H9 (cell line): ENCODE data around the gene SCUBE2. TPM values are rescaled to one million over a fixed set of nuclear protein-coding genes. Genes with fewer than 3 reads are reported as not detected.

Source experiments
- DNase-seq: peaks from one replicate; pipeline ENCODE4 v3.0.0-alpha.2; 2017
- H2AFZ ChIP-seq: one replicate; pipeline ENCODE4 v1.6.1; 2013; ENCODE audit warnings: mild to moderate bottlenecking, low read length, control low read depth, moderate library complexity
- H2AK5ac ChIP-seq: 2 replicates; pipeline ENCODE4 v1.6.1; 2013; ENCODE audit warnings: low read length, control low read depth, mixed read lengths; ENCODE audit not compliant: insufficient read length
- H2BK120ac ChIP-seq: one replicate; pipeline ENCODE4 v1.6.1; 2013; ENCODE audit warnings: low read depth, mild to moderate bottlenecking, low read length, control low read depth, inconsistent platforms; ENCODE audit not compliant: poor library complexity, severe bottlenecking
- H2BK12ac ChIP-seq: 2 replicates; pipeline ENCODE4 v1.6.1; 2013; ENCODE audit warnings: low read length, control low read depth, mixed read lengths, low read depth; ENCODE audit not compliant: insufficient read length
- H2BK15ac ChIP-seq: 2 replicates; pipeline ENCODE4 v1.6.1; 2013; ENCODE audit warnings: low read depth, low read length, control low read depth
- H2BK20ac ChIP-seq: one replicate; pipeline ENCODE4 v1.6.1; 2013; ENCODE audit warnings: low read depth, mild to moderate bottlenecking, low read length, control low read depth, inconsistent platforms; ENCODE audit not compliant: poor library complexity, severe bottlenecking
- H2BK5ac ChIP-seq: 2 replicates; pipeline ENCODE4 v1.6.1; 2013; ENCODE audit warnings: low read length, control low read depth, mixed read lengths; ENCODE audit not compliant: insufficient read length
- H3K14ac ChIP-seq: 2 replicates; pipeline ENCODE4 v1.6.1; 2013; ENCODE audit warnings: low read length, control low read depth; ENCODE audit not compliant: insufficient read depth
- H3K18ac ChIP-seq: 2 replicates; pipeline ENCODE4 v1.6.1; 2013; ENCODE audit warnings: low read depth, mild to moderate bottlenecking, mixed read lengths, low read length, control low read depth; ENCODE audit not compliant: insufficient read length
- H3K23ac ChIP-seq: 2 replicates; pipeline ENCODE4 v1.6.1; 2013; ENCODE audit warnings: low read length, control low read depth, mixed read lengths, low read depth; ENCODE audit not compliant: insufficient read length
- H3K23me2 ChIP-seq: 2 replicates; pipeline ENCODE4 v1.6.1; 2013; ENCODE audit warnings: low read depth, mild to moderate bottlenecking, mixed read lengths, low read length, control low read depth; ENCODE audit not compliant: insufficient read length, poor library complexity, severe bottlenecking
- H3K27ac ChIP-seq: 2 replicates; pipeline ENCODE4 v1.5.1; 2013; ENCODE audit warnings: low read length, control low read depth, mixed read lengths, low read depth; ENCODE audit not compliant: insufficient read length
- H3K27me3 ChIP-seq: 2 replicates; pipeline ENCODE4 v1.6.1; 2013; ENCODE audit warnings: low read length, control low read depth, inconsistent platforms; ENCODE audit not compliant: insufficient read depth
- H3K4ac ChIP-seq: 2 replicates; pipeline ENCODE4 v1.6.1; 2013; ENCODE audit warnings: low read depth, mild to moderate bottlenecking, control low read depth, inconsistent platforms, low read length, moderate library complexity
- H3K4me1 ChIP-seq: 2 replicates; pipeline ENCODE4 v1.6.1; 2013; ENCODE audit warnings: low read length, control low read depth, inconsistent platforms; ENCODE audit not compliant: insufficient read depth
- H3K4me2 ChIP-seq: 2 replicates; pipeline ENCODE4 v1.6.1; 2013; ENCODE audit warnings: low read length, control low read depth, mixed read lengths; ENCODE audit not compliant: insufficient read length, insufficient read depth
- H3K56ac ChIP-seq: 2 replicates; pipeline ENCODE4 v1.6.1; 2013; ENCODE audit warnings: low read depth, mild to moderate bottlenecking, mixed read lengths, low read length, control low read depth; ENCODE audit not compliant: insufficient read length
- H3K79me1 ChIP-seq: 2 replicates; pipeline ENCODE4 v1.6.1; 2013; ENCODE audit warnings: low read depth, mild to moderate bottlenecking, moderate library complexity, low read length, control low read depth, inconsistent platforms; ENCODE audit not compliant: insufficient read depth, poor library complexity, severe bottlenecking
- H3K79me2 ChIP-seq: 2 replicates; pipeline ENCODE4 v1.6.1; 2013; ENCODE audit warnings: low read length, control low read depth, inconsistent platforms; ENCODE audit not compliant: insufficient read depth
- H3K9ac ChIP-seq: 2 replicates; pipeline ENCODE4 v1.6.1; 2013; ENCODE audit warnings: low read length, control low read depth, mixed read lengths; ENCODE audit not compliant: insufficient read length; ENCODE audit errors: extremely low read depth
- H3K9me3 ChIP-seq: one replicate; pipeline ENCODE4 v1.6.1; 2013; ENCODE audit warnings: low read depth, low read length, inconsistent platforms; ENCODE audit not compliant: control insufficient read depth
- H3T11ph ChIP-seq: one replicate; pipeline ENCODE4 v1.6.1; 2013; ENCODE audit warnings: mild to moderate bottlenecking, low read length, control low read depth, inconsistent platforms
- H4K20me1 ChIP-seq: one replicate; pipeline ENCODE4 v1.6.1; 2013; ENCODE audit not compliant: control insufficient read depth, insufficient read length, insufficient read depth
- H4K5ac ChIP-seq: 2 replicates; pipeline ENCODE4 v1.6.1; 2013; ENCODE audit warnings: low read depth, mild to moderate bottlenecking, mixed read lengths, low read length, control low read depth; ENCODE audit not compliant: insufficient read length
- H4K8ac ChIP-seq: replicated peaks from 2 replicates; pipeline ENCODE4 v1.6.1; 2013; ENCODE audit warnings: low read length, control low read depth, mixed read lengths, low read depth; ENCODE audit not compliant: insufficient read length
- H4K91ac ChIP-seq: 2 replicates; pipeline ENCODE4 v1.6.1; 2013; ENCODE audit warnings: low read depth, mild to moderate bottlenecking, moderate library complexity, mixed read lengths, low read length, control low read depth; ENCODE audit not compliant: insufficient read length
- H3K27ac Mint-ChIP-seq, 3 experiments: 2 replicates in 2 of 3; 3 replicates in 1 of 3; pipeline ENCODE4 v1.8.0; 2020 to 2021; ENCODE audit warnings: mixed read lengths in 3 of 3, mild to moderate bottlenecking in 1 of 3, moderate library complexity in 1 of 3
- H3K27me3 Mint-ChIP-seq: 2 replicates; pipeline ENCODE4 v1.8.0; 2021; ENCODE audit warnings: low read depth, mild to moderate bottlenecking, moderate library complexity, mixed read lengths
- H3K36me3 Mint-ChIP-seq, 3 experiments: 2 replicates in 2 of 3; 3 replicates in 1 of 3; pipeline ENCODE4 v1.8.0; 2020 to 2021; ENCODE audit warnings: low read depth in 3 of 3, mixed read lengths in 3 of 3; ENCODE audit not compliant: insufficient read depth in 1 of 3
- H3K4me1 Mint-ChIP-seq, 2 experiments: 2 replicates each; pipeline ENCODE4 v1.8.0; 2020; ENCODE audit warnings: mixed read lengths in 2 of 2
- H3K4me3 Mint-ChIP-seq, 2 experiments: 2 replicates in 1 of 2; 3 replicates in 1 of 2; pipeline ENCODE4 v1.8.0; 2020 to 2021; ENCODE audit warnings: mild to moderate bottlenecking in 2 of 2, mixed read lengths in 2 of 2, moderate library complexity in 1 of 2
- H3K9me3 Mint-ChIP-seq, 2 experiments: 2 replicates in 1 of 2; 3 replicates in 1 of 2; pipeline ENCODE4 v1.8.0; 2020; ENCODE audit warnings: mild to moderate bottlenecking in 2 of 2, mixed read lengths in 2 of 2, moderate library complexity in 1 of 2
- CTCF ChIP-seq: fragments of 200-600 bp; sonication (generic); conservative IDR thresholded peaks from 3 replicates; pipeline ENCODE4 v1.8.0; 2021; ENCODE audit warnings: antibody characterized with exemption, mild to moderate bottlenecking
- WGBS: extraction: QIAGEN DNeasy Blood & Tissue Kit; methylation state at CpG from one replicate; pipeline ENCODE4 v1.1.7; 2013; ENCODE audit warnings: missing lambda C conversion rate, low lambda C conversion rate, mixed read lengths; ENCODE audit not compliant: insufficient read length; ENCODE audit errors: extremely low coverage; 5-methylcytosine and 5-hydroxymethylcytosine counted together
- total RNA-seq: library from RNA; stranded (reverse); gene quantifications from 2 replicates; pipeline ENCODE4 v1.2.1, GENCODE V29; 2021

The SCUBE2 gene
- total RNA-seq, 1 experiment from 2014 or later, result 1.6 TPM

DNA sequence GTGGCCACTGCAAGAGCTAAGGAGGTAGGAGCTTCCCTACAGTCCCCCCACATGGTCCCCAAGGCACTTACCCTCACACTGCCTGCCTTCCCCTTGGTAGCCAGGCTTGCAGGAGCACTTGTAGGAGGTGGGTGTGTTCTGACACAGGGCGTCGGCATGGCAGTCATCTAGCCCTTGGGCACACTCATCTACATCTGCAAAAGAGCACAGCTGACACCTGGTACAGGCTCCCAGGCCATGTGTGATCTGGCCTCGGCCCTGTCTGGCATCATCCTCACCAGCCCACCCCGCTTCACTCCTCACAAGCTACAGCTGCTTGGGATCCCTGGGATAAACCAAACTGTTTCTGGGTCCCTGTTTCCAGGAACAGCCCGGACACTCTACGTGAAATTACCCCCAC is 1.8 kb downstream of the SCUBE2 start:
- TF ChIP-seq CTCF, result no peak
- Histone ChIP-seq H4K5ac (no peak overlapping the region), H3K56ac (no peak overlapping the region), H3K9me3 (no peaks in the 10 kb centered on the region), H2BK20ac (no peak overlapping the region), H3K23me2 (peaks cover 8% of the 10 kb centered on the region), H2BK120ac (no peak overlapping the region), H3K18ac (no peak overlapping the region), H3T11ph (no peak overlapping the region), H3K4ac (no peak overlapping the region), H2BK5ac (no peak overlapping the region), H2AK5ac (no peak overlapping the region), H4K91ac (no peak overlapping the region), H3K79me2 (no peaks in the 10 kb centered on the region), H3K27ac (no peak overlapping the region), H2BK12ac (no peak overlapping the region), H4K20me1 (no peaks in the 10 kb centered on the region), H3K4me2 (no peak overlapping the region), H3K23ac (no peak overlapping the region), H3K27me3 (peaks cover 10% of the 10 kb centered on the region; the same call in 1 of the 2 replicates), H3K79me1 (no peaks in the 10 kb centered on the region), H2BK15ac (no peak overlapping the region), H3K9ac (no peak overlapping the region), H4K8ac (no peak overlapping the region), H2AFZ (no peak overlapping the region), H3K14ac (no peak overlapping the region), H3K4me1 (peaks cover 2% of the 10 kb centered on the region; the same call in 1 of the 2 replicates)
- no CpG with 5 or more reads among the region's 6 CpGs for WGBS
- Mint-ChIP-seq H3K4me1 (peaks cover 11 to 12% of the 10 kb centered on the region in 2 experiments), H3K36me3 (no peaks in the 10 kb centered on the region), H3K9me3 (no peaks in the 10 kb centered on the region; a peak in 1 of 5 replicates), H3K27ac (no peak overlapping the region), H3K4me3 (peak overlapping the region in 1 of 2 experiments; percentile 71; a peak in 2 of 5 replicates), H3K27me3 (peaks cover 50% of the 10 kb centered on the region)
- no peak for DNase-seq
